Right ventricle myocardium inferior (tissue), 1 donor: Measurements from ENCODE around the gene MAP1LC3A. TPM values are rescaled to one million over a fixed set of nuclear protein-coding genes. Genes with fewer than 3 reads are reported as not detected.

Source experiments
- ATAC-seq: fragments of 200-7000 bp; cut with Tn5 transposase; one replicate; pipeline ENCODE4 v1.9.1; 2020; ENCODE audit warnings: mild to moderate bottlenecking, moderate library complexity
- DNase-seq: peaks from one replicate; pipeline ENCODE4 v3.0.0; 2021; ENCODE audit errors: missing footprints
- intact Hi-C: fragments of 100-400 bp; cut with DNase I; formaldehyde crosslinking; loops from one replicate; pipeline ENCODE4 v1.11.0; 2022
- total RNA-seq: library from RNA; stranded (reverse); fragmentation: NEBNext Ultra II Directional; extraction: Animal tissue kit (Norgen Biotek cat#: 25700); gene quantifications from one replicate; pipeline ENCODE4 v1.2.1, GENCODE V29; 2021
- donor health status: DM: no; HTN: yes; CAD: no; lungs with severe emphysema.

MAP1LC3A gene
- total RNA-seq, 1 donor from 2014 or later = 112 TPM

DNA sequence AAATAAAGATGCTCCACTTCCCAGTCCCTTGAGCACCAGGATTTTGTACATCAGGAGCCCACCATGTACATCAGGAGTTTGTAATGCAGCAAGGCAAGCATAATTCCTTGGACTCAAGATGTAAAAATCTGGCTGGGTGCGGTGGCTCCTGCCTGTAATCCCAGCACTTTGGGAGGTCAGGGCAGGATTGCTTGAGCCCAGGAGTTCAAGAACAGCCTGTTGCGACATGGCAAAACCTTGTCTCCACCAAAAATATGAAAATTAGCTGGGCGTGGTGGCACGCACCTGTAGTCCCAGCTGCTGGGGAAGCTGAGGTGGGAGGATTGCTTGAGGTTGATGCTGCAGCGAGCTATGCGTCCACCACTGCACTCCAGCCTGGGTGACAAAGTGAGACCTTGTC is 16.1 kb upstream of the MAP1LC3A start:
- no peak for ATAC-seq
- intact Hi-C loops = no loop called here

DNA sequence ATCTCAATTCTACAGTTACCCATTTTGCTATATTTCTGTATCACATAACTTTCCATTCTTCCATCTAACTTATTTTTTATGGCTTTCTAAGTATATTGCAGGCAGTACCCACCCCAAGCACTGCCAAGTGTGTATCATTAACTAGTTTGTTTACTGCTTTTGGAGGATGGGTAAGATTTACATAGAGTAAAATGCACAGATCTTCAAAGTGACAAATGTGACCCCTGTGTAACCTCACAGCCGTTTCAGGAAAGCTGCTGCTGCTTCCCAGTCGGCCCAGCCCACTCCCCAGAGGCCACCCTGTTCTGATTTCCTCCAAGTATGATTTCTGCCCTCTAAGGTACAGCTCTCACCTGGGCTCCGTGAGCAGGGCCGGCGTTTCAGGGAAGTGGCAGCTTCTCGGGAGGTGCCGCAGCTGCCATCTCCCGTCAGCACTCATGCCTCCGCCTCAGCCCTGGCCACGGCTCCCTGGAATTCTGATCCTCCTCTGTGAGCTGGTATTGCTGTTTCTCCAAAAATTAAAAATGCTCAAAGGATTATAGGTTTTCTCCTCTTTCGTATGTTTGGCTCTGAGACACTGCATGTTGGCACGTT is 15.0 kb upstream of the MAP1LC3A start:
- no peak for ATAC-seq
- no peak for DNase-seq
- intact Hi-C loops = no loop called here

More for the DNA sequence above, 16.1 kb upstream of the MAP1LC3A start:
- no peak for DNase-seq

DNA sequence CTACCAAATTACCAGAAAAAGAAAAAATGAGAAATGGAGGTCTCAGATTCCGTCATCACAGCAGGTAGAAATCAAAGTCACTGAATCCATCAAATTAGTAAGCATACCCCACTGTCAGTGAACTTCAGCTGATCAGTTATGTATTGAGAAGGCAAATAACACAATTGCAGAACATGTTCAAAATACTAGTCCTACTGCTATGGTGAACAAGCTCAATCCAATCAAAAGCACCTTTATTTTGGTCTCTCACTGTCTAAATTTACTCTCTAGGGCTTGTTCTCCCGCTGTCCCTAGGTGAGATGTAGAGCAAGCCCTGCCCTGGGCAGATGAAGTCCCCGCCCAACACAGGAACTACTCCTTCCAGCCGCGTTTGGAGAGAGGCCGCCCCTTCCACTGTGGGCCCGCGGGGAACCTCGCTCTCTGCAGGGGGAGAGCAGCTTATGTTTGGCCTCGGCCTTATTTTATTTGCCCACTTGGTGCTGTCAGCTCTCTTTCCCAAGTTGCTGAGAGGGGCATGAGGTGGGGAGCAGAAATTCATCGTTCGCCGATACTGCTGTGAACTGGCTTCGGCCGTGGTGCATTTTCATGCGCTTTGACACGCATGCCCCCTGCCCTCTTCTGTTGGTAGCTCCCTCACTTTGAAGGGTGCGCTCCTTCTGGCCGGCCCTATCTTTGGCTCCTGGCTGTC is 14.3 kb upstream of the MAP1LC3A start:
- ATAC-seq = peak; percentile 61
- DNase-seq = no peak
- intact Hi-C loops = no loop called here

DNA sequence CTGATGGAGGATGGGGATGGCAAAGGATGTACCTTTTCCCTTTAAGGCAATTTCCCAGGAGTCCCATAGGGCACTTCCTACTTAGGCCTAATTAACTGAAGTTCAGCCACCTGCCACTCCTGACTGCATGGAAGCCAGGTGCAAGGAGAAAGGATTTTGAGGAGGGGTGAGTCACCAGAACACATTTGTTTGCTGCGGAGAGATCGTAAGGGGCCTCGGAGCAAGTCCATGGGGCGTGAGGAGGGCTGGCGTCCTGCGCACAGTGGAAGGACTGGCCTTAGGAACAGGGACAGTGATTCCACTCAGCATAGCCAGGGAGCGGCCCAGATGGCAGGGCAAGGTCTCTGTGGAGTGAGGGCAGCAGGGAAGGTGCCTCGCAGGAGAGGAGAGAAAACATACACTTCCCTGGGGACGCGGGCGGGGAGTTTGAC is 11.8 kb upstream of the MAP1LC3A start:
- ATAC-seq (no peak), DNase-seq (no peak)
- intact Hi-C loops = no loop called here

DNA sequence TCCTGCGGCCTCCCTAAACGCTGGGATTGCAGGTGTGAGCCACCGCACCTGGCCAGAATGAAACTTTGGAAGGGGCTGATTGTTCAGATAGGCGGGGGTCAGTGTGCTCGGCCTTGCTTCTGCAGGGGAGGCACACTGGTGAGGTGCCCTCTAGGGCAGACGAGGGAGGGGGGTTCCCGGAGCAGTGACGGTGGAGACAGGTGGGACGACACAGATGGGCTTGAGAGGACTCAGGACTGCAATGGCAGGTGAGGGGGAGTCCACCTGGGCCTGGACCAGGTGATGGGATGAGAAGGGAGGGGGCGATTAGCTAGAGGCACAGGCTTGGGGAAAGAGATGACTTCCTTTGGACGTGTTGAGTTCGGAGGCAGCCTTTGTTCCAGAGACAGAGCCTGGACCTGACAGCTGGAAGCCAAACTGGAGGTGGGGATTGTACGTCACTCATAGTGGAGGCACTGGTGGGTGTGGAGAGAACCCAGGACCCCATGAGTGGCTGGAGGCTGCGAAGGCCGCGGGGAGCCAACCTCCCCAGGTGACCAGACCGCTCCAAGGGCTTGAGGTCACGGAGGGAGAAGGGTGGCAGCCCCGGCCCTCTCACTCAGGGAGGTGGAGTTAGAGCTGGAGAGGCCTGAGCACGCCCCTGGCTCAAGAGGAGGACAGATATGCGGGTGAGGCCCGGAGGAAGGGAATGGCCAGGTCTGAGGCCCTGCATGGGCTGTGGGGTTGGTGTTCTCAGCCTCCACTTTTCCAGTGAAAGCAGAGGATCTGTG is 10.5 kb upstream of the MAP1LC3A start:
- intact Hi-C loops = no loop called here
- DNase-seq (no peak), ATAC-seq (no peak)

DNA sequence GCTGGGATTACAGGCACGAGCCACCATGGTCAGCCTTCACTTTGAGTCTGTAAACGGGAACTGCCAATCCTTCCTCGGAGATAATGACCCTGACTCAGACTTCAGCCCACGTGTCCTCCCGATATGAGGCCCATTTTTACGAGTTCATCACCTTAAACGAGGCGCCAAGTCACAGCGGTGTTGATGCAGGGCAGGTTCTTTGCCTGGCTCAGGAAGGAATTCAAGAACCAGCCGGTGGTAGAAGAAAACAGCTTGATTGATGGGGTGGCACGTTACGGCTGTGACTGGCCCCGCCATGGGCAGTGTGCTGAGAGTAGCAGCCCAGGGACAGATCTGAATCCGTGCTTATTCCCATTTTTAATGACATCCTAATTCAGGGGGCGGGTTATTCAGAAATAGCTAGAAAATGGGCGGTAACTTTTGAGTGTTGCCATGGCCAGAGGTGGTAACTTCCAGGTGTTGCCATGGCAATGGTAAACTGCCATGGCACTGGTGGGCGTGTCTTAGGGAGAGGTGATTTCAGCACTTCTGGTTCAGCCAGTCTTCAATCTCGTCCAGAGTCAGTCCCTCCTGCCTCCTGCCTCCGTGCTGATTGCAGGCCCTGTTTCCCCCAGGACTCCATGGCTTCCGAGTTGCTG is 9.1 kb upstream of the MAP1LC3A start:
- no peak for ATAC-seq
- intact Hi-C loops = no loop called here

DNA sequence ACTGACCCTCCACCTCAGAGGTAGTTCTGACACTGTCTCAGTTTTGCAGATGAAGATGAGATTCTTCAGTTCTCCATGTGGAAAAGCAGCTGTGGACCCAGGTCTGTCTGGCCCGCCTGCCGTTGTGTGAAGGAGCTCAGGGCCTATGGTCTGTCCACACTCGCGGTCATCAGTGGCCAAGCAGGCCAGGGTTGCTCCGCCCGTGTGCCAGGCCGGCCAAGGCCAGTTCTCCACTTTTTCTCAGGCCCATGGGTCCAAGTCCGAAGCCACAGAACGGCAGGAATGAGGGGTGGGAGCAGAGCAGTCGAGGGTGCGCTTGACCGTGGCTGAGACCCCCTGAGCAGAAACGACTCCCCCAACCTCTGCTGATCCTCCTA is 8.6 kb upstream of the MAP1LC3A start:
- ATAC-seq = no peak
- no peak for DNase-seq
- intact Hi-C loops = no loop called here

More for the DNA sequence above, 9.1 kb upstream of the MAP1LC3A start:
- DNase-seq = no peak

DNA sequence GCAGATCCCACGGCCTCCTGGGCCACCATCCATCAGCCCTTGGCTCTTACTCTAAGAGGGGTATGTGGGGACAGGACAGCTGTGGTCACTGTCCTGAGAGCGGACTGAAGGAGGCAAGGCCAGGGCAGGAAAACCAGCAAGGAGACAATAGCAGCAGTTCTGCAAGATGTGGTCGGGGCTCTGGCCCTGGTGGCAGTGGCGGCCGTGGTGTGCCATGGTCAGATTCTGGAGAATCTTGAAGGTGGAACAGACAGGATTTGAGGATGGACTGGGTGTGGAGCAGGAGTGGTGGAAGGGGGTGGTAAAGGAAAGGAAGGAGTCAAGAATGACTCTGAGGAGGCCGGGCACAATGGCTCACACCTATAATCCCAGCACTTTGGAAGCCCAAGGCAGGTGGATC is 5.9 kb upstream of the MAP1LC3A start:
- DNase-seq (no peak), ATAC-seq (no peak)
- intact Hi-C loops = no loop called here

DNA sequence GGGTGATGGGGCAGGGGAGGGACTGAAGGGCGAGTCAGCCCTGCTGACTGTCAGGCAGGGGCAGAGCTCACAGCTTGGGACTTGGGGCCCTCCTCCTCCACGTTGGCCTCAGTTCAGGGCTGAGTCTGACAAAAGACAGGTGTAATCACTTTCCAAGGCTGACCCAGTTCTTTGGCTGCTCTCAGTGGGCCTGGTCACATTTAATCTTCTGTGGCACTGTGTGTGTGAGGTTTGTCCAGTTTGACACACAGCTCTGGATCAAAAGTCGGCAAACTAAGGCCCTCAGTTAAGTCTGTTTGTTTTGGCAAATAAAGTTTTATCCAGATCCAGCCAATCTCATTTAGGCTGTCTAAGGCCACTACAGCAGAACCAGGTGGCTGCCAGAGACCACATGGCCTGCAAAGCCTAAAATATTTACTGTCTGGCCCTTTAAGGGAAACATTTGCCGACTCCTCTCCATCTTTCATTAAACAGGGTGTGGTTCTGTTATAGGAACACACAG is 5.1 kb upstream of the MAP1LC3A start:
- intact Hi-C loops = no loop called here
- ATAC-seq (peak; percentile 51), DNase-seq (no peak)

DNA sequence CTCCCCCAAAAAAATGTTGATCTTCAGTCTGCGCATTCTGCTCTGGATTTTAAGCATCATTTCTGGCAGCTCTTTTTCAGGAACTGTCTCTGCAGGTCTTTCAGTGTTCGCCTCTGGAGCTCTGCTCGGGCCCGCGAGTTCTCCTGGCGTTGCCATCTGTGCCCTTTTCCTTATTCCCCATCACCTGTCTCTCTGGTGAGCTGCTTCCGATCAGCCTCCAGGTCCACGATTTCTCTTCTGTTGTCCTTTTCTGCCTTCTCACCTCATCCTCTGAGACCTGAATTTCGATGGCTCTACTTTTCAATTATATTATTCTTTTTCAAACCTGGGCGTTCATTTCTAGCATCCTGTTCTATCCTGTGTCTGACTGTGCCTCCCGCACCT is 590 bp upstream of the MAP1LC3A start:
- no peak for DNase-seq
- intact Hi-C loops = no loop called here
- no peak for ATAC-seq

DNA sequence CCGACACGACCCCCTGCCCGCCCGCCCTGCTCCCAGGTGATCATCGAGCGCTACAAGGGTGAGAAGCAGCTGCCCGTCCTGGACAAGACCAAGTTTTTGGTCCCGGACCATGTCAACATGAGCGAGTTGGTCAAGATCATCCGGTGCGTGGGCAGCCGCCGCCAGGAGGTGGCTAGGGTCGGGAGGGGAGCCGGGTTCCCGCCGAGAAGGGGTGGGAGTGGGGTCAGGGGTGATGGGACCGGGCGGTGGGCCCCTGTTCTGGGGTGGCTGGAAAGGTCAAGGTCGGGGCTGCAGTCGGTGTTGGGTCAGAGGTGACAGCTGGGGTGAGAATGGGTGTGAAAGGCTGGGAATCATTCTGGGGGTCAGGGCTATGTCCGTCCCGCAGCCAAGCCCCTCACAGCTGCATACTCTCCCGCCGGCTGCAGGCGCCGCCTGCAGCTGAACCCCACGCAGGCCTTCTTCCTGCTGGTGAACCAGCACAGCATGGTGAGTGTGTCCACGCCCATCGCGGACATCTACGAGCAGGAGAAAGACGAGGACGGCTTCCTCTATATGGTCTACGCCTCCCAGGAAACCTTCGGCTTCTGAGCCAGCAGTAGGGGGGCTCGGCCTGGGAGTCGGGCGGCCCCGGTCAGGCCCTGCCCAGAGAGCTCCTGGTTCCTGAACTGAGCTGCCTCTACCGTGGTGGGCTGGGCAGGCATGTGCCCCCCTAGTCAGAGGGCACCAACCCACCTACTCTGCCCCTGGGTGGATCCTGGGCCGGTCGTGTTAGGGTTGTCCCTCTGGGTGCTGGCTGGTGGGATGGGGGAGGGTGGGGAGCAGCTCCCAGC is 1.0 kb downstream of the MAP1LC3A start:
- ATAC-seq (no peak), DNase-seq (no peak)
- intact Hi-C loops = no loop called here

DNA sequence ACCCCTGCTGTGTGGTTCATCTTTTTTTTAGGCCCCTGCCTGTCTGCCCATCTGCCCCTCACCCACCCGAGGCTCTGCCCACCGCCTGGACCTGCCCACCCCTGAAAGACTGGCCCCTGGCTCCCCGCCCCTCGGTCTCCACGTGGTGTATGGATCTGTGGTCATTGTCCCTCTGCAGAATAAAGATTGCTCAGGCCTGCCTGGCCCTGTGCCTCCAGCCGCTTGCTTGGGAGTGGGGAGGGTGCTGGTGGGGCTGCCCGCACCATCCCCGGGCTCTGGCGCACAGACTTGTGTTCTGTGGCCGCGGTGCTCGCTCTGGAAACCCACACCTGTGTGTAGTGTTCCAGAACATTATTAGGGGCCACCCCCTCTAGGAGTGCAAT is 1.6 kb downstream of the MAP1LC3A start:
- DNase-seq = no peak
- intact Hi-C loops = no loop called here
- no peak for ATAC-seq

DNA sequence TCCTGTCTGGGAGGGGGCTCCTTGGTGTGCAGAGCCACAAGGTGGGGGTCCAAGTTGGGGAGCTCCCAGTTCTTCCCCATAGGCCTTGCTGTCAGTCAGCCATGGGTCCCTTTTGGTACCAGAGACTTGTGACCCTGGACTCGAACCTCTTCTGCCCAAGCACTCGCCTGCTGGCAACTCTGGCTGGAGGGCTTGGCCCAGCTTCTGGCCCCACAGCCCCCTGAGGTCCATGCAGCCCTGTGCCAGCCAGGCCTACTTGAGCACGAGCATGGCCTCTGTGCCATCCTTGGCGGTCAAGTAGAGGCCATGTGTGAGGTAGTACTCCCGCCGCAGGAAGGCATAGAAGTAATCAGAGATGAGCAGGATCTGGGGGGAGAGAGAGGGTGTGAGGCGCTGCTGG is 2.1 kb downstream of the MAP1LC3A start:
- intact Hi-C loops = no loop called here
- DNase-seq (no peak), ATAC-seq (no peak)

DNA sequence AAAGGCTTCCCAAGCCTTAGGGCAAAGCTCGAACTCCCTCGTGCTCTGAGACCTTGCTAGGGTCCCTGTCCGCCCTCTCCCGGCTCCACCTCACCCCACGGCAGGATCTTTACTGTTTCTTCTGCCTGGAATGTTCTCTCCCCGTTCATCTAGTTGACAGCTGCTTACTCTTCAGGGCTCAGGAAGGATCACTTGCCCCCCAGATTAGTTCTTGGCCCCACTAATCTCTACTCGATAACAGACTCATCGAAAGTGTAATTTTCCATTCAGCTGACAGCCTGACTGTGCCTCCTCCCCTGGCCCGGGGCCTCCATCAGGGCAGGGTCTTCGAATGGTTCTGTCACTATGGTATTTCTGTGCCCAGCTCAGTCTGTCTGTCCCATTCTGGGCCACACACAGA is 3.1 kb downstream of the MAP1LC3A start:
- no peak for DNase-seq
- no peak for ATAC-seq
- intact Hi-C loops = no loop called here

DNA sequence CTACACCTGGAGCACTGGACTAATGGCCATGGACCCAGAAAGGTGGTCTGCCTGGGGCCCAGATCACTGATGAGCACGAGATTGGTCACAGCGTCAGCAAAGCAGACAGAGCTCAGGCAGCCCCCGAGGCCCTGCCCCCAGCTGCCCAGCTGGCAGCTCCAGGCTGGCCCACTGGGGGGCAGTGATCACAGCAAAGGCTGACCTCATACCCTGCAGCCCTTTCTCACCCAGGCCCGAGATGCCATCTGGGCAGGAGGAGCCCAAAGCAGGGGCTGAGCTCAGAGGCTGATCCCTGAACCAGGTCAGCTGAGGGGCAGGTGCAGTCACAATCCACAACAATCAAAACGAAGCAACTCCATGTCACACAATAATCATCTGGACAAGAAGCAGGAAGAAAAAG is 4.1 kb downstream of the MAP1LC3A start:
- DNase-seq = no peak
- intact Hi-C loops = no loop called here
- ATAC-seq = no peak

DNA sequence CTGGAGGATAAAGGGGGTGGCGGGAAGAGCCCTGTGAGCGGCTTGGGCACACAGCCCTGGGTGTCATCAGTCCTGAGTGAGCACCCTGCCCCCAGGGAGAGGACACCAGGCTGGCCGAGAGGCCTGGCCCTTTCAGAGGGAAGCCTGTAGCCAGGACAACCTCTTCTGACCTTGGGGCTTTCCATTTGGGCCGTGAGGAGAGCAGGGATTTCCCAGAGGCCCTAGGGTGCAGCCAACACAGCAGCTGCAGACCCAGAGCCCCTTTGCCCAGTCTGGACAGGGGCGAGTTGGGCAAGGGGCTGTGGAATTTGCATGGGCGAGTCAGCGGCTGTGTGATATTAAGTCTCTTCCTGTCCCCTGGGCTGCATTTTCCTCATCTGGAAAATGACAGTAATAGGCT is 6.3 kb downstream of the MAP1LC3A start:
- ATAC-seq (peak; percentile 33), DNase-seq (no peak)
- intact Hi-C loops = no loop called here

DNA sequence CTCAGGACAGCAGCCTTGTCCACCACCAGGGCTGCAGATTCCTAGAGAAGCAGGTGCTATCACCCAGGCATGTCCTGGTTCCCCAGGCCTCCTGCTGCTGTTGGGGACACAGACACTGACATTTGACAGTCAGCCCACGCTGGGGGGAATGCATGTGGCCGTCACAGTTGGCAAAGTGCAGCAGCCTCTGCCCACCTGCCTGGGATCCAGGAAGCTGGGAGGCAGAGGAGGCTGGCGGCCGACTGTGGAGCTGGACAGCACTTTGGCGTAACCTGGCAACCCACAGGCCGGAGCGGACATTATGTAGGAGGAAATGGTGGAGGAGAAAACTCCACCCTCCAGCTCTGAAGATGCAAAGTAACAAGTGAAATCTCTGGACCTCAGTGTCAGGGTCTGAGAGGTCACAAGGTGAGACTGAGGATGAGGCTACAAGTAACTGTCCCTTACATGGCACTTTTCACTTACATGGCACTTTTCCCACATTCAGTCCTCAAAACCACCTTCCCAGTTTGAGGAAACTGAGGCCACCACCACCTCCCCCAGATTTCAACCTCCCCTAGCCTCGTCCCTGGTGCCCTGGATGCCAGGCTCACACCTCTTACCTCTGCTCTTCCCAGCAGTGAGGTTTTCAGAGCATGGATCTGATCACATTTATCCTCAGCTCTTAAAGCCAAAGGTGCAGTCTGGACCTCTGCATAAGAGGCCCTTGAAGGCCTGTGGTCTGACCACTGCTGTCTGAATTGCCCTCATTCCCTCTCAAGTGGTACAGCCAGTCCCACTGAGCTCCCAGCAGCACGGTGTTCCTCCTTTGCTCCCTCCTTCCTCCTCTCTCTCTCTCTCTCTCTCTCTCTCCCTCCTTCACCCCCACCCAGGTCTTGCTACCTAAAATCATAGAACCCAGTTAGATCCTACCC is 8.7 kb downstream of the MAP1LC3A start:
- ATAC-seq (no peak), DNase-seq (no peak)
- intact Hi-C loops = no loop called here
